HG02678 (cell line): ENCODE results near the gene NSD1.

ENCODE experiments used
- ATAC-seq: cut with Tn5 transposase; IDR thresholded peaks from one replicate; pipeline ENCODE4 v1.9.1; 2021; ENCODE audit warnings: mild to moderate bottlenecking, moderate library complexity; ENCODE audit not compliant: unreplicated experiment

NSD1 gene

DNA sequence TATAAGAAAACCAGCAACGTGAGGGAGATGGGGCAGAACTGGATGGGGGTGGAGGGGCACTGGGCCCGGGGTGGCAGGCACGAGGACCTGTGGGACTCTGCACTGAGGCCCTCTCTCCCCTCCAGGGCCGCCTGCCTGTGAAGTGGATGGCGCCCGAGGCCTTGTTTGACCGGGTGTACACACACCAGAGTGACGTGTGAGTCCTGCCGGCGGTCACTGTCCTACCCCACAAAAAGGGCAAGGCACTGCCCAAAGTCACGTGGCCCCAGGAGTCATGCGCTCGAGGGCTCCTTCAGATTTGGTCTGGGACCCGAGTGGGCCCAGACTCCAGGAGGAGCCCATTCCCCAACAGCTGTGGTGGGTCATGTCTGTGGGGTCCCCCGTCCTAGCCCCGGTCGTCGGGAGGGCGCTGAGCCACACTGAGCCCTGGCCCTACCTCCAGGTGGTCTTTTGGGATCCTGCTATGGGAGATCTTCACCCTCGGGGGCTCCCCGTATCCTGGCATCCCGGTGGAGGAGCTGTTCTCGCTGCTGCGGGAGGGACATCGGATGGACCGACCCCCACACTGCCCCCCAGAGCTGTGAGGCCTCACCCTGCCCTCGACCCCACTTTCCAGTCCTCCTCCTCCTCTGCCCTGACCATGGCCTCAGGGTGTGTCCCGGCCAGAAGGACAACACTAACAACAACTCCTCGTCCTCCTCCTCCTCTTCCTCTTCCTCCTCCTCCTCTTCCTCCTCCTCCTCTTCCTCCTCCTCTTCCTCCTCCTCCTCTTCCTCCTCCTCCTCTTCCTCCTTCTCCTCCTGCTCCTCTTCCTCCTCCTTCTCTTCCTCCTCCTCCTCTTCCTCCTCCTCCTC lies 37.2 kb upstream of the NSD1 start:
- no peak for ATAC-seq

DNA sequence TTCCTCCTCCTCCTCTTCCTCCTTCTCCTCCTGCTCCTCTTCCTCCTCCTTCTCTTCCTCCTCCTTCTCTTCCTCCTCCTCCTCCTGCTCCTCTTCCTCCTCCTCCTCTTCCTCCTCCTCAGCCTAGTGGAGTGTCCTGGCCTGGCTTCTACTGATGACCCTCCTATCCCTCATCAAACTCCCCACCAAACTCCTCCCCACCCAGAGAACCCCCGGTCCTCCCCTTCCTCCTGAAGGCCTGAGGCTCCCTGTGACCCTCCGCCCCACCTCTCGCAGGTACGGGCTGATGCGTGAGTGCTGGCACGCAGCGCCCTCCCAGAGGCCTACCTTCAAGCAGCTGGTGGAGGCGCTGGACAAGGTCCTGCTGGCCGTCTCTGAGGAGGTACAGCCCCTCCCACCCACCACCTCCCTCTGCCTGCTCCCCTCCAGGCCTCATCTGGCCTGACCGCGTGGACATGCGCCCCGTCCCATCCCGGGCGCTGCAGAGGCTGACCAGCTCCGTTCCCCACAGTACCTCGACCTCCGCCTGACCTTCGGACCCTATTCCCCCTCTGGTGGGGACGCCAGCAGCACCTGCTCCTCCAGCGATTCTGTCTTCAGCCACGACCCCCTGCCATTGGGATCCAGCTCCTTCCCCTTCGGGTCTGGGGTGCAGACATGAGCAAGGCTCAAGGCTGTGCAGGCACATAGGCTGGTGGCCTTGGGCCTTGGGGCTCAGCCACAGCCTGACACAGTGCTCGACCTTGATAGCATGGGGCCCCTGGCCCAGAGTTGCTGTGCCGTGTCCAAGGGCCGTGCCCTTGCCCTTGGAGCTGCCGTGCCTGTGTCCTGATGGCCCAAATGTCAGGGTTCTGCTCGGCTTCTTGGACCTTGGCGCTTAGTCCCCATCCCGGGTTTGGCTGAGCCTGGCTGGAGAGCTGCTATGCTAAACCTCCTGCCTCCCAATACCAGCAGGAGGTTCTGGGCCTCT lies 36.3 kb upstream of the NSD1 start:
- ATAC-seq = no peak

DNA sequence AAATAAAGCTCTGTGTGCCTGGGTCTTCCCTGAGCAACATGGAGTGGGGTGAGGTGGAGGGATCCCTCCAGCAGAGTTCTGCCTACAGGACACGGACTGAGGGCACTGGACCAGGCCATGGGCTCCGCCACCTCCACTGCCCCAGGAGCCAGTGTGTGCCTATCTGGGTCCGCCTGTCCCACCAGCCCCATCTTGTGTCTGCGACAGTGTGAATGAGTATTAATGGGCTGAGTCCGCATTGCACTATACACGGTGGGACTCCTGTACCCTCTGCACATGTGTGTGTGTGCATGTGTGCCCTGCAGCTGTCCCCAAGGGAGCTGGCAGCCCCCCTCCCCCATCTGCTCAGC lies 35.5 kb upstream of the NSD1 start:
- no peak for ATAC-seq

DNA sequence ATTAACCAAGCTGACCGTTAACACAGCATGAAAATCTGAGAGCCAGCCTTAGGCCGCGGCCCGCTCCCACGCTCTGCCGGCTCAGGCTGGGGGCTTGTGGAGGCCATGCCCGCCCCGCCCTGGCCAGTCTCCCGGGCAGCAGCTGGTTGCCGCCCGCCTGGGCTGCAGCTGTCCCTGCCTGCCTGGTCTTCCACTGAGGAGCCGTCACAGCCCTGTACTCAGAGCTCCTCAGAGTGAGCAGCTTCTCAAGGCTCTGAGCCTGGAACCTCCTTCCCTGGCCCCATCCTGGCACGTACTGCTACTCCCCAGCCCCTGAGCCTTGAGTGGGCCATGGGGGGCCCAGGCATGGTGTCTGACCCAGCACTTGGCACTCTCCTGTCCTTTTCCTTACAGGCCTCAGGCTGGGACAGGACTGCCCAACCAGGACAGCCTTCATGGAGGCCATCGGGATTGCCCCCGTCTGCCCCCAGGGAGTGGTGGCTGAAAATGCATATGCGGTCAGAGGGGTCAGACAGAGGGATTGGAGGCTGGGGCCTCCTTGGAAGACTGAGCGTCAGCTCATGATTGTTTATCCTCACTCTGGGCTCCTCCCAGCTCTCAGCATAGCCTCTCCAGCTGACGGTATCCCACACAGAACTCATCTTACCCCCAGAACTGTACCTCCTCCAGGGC lies 35.0 kb upstream of the NSD1 start:
- ATAC-seq = no peak

DNA sequence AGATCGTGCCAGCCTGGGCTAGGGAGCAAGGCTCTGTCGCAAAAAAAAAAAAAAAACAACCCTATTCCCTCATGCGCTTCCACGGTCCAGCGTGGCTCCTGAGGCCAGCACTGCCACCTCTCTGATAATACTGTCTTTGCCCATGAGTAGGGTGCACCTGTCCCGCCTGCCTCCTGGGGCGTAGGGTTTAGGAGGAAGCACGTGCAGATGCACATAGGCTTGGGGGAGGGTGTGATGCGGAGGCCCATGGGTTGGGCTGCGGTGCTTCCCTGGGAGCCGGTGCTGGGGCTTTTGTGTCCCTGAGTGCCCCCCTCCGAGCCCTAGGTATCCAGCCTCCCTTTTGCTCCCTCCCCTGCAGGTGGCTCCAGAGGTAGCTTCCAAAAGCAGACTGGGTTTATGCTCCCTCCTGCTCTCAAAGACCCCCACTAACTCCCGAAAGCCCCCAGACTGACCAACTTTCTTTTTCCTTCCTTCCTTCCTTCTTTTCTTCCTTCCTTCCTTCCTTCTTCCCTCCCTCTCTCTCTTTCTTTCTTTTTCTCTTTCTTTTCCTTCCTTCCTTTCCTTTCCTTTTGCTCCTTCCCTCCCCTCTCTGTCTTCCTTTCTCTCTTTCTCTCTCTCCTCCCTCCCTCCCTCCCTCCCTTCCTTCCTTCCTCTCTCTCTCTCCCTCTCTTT lies 34.0 kb upstream of the NSD1 start:
- no peak for ATAC-seq

DNA sequence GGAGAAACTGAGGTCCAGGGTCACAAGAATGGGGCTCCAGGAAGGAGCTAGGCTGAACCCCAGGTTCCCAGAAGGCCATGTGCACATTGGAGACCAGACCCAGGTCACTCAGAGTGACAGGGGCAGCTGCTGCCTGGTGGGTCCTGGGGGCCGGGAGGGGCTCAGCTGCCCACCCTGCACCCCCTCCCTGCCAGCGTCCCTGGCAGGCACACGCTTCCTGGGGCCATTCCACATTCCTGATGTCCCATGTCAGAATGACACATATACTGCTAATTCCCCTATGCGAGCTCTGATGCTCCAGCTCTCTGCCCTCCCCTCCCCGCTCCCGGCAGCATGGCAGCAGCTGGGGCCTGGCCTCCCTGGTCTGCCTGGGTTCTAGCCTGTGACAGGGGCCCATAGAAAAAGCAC lies 32.9 kb upstream of the NSD1 start:
- ATAC-seq = no peak

DNA sequence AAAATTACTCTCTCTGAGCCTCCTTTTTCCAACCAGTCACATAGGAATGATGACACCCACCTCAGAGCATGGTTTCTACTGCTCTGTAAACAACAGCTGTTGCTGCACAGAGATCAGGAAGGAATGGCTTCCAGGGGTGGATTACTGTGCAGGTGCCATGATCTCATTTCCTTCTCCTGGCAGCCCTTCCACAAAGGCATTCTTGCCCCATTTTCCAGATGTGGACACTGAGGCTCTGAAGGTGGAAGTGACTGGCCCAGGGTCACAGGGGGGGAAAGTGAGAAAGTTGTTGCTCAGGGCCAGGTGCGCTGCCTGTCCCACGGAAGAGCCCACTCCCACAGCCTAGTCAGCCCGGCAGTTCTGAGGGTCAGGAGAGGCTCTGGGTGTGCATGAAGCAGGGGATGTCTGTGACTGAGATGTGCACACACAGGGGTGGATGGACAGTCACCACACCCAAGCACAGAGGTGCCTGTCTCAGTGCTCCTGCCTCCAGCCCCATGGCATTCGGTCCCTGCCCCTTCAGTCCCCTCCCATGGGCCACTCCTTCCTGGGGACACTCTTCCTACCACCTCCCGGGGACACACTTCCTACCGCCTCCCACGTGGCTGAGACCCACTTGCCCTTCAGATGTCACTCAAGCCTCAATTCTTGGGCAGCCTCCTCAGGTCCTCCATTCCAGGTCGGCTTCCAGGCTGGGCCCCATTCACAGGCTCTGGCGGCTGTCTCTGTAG lies 29.9 kb upstream of the NSD1 start:
- ATAC-seq = no peak

DNA sequence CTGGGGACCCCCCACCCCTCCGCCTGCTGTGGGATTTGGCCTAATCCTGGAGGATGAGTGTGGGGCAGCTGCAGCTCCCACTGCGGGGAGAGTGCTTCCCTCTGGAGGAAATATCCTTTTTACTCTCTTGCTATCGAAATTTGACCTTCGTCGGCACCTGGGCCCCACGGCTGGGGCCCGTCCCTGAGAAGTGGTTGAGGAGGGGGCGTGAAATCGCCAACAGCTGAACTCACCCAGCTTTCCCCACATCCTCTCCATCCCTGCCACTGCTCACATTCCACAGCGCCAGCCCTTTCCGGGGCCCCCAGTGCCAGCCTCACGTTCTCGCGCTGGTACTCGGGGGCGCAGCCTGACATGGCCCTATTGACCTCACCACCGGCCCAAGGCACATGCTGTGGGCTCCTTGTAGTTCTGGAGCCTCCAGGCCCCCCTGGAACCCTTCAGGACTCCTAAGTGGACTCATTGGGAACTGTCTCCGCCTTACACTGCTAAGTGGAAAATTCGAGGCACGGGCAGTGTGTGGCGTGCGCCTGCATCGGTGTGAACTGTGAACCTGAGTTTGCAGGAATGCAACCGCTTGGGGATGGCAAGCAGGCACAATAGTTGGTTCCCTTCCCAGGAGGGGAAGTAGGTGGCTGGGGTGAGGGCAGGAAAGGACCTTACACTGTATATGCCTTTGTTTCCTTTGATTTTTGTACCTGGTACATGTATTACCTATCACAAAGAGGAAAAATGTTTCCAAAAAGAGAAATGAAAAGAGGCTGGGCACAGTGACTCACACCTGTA lies 27.7 kb upstream of the NSD1 start:
- ATAC-seq = no peak

DNA sequence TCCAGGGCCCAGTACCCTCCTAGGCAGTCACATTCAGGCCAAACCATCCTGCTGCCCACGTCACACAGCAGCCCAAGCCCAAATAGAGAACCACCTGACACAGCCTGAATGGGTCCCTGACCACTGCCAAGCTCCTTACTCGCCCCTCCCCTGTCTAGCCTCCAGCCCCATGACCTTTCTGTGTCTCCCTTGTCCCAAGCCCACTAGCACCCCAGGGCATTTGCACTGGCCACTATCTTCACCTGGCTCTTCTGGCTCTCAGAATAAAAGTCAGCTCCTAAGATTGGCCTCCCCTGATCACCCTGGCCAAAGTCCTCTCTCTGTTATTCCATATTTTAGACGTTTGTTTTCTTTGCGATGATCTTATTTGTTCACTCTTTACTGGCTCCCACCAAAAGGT lies 26.4 kb upstream of the NSD1 start:
- no peak for ATAC-seq

DNA sequence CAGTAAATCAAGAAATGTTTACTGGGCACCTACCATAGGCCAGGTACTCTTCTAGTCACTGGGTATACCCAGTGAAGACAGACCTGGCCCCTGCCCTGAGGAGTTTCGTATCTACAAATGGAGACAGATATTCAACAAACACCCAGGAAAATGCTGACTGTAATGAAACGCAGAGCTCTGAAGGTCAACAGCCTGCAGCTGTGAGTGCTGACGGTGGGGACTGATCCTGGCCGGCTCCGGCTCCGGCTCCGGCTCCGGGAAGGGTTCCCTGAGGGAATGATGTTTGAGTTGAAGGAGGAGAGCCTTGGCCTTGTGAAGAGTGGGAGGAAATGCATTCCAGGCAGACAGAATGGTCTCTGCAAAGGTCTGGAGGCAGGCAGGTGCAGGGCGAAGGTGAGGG lies 23.8 kb upstream of the NSD1 start:
- no peak for ATAC-seq

DNA sequence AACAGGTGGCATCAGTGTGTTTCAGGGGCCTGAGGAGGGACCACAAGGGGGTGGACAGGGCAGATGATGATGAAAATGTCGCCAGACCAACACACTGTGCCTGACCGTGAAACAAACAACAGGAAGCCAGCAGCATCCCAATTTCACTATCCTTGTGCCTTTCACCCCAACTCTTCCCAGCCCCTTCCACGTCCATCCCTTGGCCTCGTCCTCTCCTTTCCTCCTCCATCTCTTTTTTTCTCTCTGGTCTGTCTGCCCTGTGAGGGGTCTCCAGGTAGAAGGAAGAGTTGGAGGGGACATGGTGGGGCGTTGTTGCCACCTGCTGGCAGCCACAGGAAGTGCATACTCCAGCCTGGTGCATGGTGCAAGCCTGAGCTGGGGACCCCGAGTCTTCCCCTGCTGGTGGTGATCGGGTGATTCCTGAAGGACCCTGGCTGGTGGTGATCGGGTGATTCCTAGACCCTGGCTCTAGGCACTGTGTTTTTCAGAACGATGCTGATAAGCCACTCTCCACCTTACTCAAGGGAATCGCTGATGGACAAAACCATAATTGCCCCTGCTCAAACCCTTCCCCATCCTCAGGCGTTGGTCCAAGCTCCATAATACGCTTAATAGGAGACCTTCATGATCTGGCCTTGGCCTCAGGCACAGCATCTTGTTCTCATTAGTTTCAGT lies 21.7 kb upstream of the NSD1 start:
- no peak for ATAC-seq

DNA sequence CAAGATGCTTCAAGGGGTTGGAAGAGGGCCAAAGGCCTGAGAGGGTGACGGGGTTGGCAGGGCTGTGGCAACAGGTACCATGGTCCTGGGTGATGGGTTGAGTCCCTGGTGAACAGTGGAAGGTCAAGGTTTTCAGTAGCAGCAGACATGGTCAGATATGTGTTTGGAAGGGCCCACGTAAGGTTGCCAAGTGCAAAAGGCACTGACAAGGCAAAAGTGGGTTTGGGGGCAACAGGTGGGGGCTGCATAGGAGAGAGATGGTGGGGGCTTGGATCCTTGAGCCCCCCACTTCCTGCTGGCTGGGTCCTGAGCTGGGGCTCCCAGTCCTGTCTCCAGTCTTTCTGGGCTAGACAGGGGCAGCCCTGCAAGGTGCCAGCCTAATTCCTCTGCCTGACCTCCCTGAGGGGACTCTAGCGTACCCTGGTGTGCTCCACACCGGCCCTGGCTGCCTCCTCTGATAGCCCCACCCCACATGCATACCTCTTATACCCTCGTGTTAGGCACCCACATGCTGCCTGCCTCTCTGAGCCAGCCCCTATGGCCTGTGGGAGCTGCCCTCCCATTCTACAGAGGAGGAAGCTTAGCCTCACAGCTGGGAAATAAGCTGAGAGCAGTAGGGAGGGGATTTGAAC lies 20.9 kb upstream of the NSD1 start:
- ATAC-seq = no peak

DNA sequence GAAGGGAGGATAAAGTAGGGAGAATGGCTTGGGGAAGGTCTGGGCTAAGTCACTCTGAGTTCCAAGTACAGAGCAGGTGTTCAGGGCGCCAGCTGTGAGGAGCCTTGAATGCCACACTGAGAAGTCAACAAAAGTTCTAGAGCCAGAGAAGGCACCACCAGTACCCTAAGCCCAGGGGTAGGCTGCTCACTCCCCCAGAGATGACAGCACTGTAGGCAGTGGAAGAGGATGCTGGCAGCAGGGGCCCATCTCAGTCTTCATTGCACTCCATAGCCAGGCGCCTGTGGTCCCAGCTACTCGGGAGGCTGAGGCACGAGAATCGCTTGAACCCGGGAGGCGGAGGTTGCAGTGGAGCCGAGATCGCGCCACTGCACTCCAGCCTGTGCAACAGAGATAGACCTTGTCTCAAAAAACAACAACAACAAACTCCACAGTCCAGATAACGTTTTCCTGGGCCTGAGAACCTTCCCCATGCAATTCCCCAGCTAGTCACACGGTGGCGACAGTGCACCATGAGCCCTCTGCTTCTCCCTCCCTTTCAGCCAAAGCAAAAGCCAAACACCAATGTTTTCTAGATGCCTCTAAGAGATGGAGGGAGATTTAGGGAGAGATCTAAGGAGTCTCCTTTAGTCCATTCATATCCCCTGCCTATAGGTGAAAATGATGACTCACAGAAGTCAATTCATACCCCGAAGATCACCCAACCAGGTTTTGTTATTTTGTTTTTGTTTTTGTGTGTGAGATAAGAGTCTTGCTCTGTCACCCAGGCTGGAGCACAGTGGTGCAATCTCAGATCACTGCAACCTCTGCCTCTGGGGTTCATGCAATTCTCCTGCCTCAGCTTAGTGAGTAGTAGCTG lies 19.8 kb upstream of the NSD1 start:
- ATAC-seq = peak; percentile 41

DNA sequence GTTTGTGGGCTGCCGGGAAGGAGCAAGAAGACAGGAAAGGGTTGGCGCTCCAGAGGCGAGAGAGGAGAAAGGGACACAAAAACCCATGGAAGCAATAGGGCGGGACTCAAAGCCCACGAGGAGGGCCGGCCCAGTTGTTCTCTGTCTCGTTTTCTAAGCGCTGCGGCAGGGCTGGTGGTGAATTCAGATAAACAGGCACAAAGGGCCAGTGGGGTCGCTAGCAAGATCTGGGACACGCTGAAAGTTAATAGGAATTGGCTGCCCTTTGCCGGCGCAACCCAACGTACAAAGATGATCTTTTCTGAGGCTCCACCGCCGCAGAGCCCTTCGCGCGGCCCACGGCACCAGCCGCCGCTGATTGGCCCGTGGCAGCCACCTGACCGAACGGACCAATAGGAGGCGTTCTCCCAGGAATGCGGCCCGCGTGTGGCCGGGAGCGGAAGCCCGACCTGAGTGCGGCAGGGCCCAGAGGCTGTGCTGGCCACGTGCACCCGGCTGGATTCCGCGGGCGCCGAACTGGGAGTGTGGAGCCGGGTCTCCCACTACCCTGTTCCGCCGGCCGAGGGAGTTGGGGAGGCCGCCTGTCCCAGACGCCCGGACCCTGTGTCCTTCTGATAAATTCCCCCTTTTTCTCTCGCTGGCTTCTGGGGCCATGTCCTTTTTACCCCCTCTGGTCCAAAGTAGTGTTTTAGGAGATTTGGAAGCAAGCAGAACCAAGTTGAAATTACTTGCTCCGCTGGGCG lies 16.8 kb upstream of the NSD1 start:
- ATAC-seq = peak; percentile 89

DNA sequence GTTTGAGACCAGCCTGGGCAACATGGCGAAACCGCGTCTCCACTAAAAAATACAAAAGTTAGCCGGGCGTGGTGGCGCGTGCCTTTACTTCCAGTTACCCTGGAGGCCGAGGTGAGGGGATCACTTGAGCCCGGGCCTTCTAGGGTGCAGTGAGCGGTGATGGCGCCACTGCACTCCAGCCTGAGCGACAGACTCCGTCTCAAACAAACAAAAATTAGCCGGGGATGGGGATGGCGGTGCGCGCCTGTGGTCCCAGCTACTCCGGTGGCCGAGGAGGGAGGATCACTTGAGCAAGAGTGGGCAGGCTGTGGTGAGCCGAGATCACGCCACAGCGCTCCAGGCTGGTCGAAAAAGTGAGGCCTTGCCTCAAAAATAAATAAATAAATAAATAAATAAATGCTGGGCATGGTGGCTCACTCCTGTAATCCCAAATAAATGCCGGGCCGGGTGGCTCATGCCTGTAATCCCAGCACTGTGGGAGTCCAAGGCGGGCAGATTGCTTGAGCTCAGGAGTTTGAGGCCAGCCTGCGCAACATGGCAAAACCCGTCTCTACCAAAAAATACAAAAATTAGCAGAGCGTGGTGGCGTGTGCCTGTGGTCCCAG lies 16.0 kb upstream of the NSD1 start:
- ATAC-seq = no peak

DNA sequence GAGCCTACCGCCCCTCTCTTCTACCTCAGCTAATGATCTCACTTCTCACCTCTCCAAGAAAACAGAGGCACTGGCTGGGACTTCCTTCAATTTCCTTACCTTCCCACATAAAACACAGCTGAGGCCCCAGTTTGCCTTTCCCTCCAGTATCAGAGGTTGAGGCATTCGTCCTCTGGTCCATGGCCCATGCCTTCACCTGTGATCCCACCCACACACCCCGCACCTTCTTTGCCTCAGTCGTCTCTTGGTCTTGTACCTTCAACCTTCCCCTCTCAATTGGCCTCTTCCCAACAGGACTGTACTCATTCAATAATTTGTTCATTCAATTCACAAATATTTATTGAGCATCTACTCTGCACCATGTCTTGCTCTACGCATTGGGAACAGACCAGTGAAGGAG lies 11.0 kb upstream of the NSD1 start:
- ATAC-seq = no peak
